SK-N-SH treated with all-trans-retinoic acid at 6 μM for 48 hours (cell line): ENCODE results near the gene PTX4.
A peak's percentile ranks its signal among the peaks of the same experiment; 100 is the strongest.

Source experiments
- ATAC-seq: fragments of 200-7000 bp; cut with Tn5 transposase; 3 replicates; pipeline ENCODE4 v1.9.1; 2020; ENCODE audit warnings: mild to moderate bottlenecking, moderate library complexity
- ARNTL ChIP-seq: fragments of 450-650 bp; formaldehyde crosslinking; IDR thresholded peaks from 2 replicates; pipeline ENCODE4 v1.5.0; 2020; ENCODE audit warnings: low read depth, mild to moderate bottlenecking, moderate library complexity, borderline replicate concordance
- BACH2 ChIP-seq: fragments of 250-450 bp; sonication (Bioruptor Pico); IDR thresholded peaks from 2 replicates; pipeline ENCODE4 v1.9.0; 2021; ENCODE audit warnings: mild to moderate bottlenecking, borderline replicate concordance
- CSDC2 ChIP-seq: fragments of 250-450 bp; sonication (Bioruptor Pico); IDR thresholded peaks from 2 replicates; pipeline ENCODE4 v1.5.0; 2020; ENCODE audit warnings: mild to moderate bottlenecking, moderate library complexity
- ESRRG ChIP-seq: fragments of 250-450 bp; sonication (Bioruptor Pico); IDR thresholded peaks from 2 replicates; pipeline ENCODE4 v1.6.1; 2021; ENCODE audit warnings: mild to moderate bottlenecking
- GLIS3 ChIP-seq: fragments of 250-450 bp; sonication (Bioruptor Pico); IDR thresholded peaks from 2 replicates; pipeline ENCODE4 v1.5.0; 2020; ENCODE audit warnings: mild to moderate bottlenecking, moderate library complexity
- PPARA ChIP-seq: fragments of 250-450 bp; sonication (Bioruptor Pico); IDR thresholded peaks from 2 replicates; pipeline ENCODE4 v1.5.0; 2020; ENCODE audit warnings: mild to moderate bottlenecking, borderline replicate concordance
- RARB ChIP-seq: fragments of 250-450 bp; sonication (Bioruptor Pico); IDR thresholded peaks from 2 replicates; pipeline ENCODE4 v1.8.0; 2021; ENCODE audit warnings: mild to moderate bottlenecking, moderate library complexity
- SNAI2 ChIP-seq: fragments of 250-450 bp; sonication (Bioruptor Pico); IDR thresholded peaks from 2 replicates; pipeline ENCODE4 v1.5.0; 2020; ENCODE audit warnings: mild to moderate bottlenecking, moderate library complexity
- TCF4 ChIP-seq: fragments of 250-450 bp; sonication (Bioruptor Pico); IDR thresholded peaks from 2 replicates; pipeline ENCODE4 v1.8.0; 2021; ENCODE audit warnings: mild to moderate bottlenecking, moderate library complexity, borderline replicate concordance
- TOX ChIP-seq: fragments of 250-450 bp; sonication (Bioruptor Pico); IDR thresholded peaks from 2 replicates; pipeline ENCODE4 v1.8.0; 2021; ENCODE audit warnings: mild to moderate bottlenecking, moderate library complexity, borderline replicate concordance
- ZC3H10 ChIP-seq: fragments of 250-450 bp; sonication (Bioruptor Pico); IDR thresholded peaks from 2 replicates; pipeline ENCODE4 v1.5.1; 2021; ENCODE audit warnings: mild to moderate bottlenecking, moderate library complexity
- ZFP3 ChIP-seq: fragments of 250-450 bp; sonication (Bioruptor Pico); IDR thresholded peaks from 2 replicates; pipeline ENCODE4 v1.5.0; 2020; ENCODE audit warnings: mild to moderate bottlenecking, moderate library complexity
- ZFP30 ChIP-seq: fragments of 450-650 bp; formaldehyde crosslinking; IDR thresholded peaks from 2 replicates; pipeline ENCODE4 v1.5.0; 2022; ENCODE audit warnings: mild to moderate bottlenecking, moderate library complexity
- ZNF565 ChIP-seq: fragments of 450-650 bp; formaldehyde crosslinking; conservative IDR thresholded peaks from 2 replicates; pipeline ENCODE4 v1.5.0; 2020; ENCODE audit warnings: low read depth, mild to moderate bottlenecking, moderate library complexity
- ZNF70 ChIP-seq: fragments of 450-650 bp; formaldehyde crosslinking; IDR thresholded peaks from 2 replicates; pipeline ENCODE4 v1.5.0; 2020; ENCODE audit warnings: mild to moderate bottlenecking, moderate library complexity
- ZNF8 ChIP-seq: fragments of 450-650 bp; formaldehyde crosslinking; IDR thresholded peaks from 2 replicates; pipeline ENCODE4 v1.5.0; 2020; ENCODE audit warnings: mild to moderate bottlenecking, moderate library complexity
- TF ChIP-seq, protein P1 (sequence below): fragments of 250-450 bp; sonication (Bioruptor Pico); IDR thresholded peaks from 2 replicates; pipeline ENCODE4 v1.5.0; 2020; ENCODE audit warnings: mild to moderate bottlenecking, moderate library complexity
- TF ChIP-seq, protein P2 (sequence below): fragments of 250-450 bp; sonication (Bioruptor Pico); IDR thresholded peaks from 2 replicates; pipeline ENCODE4 v1.5.1; 2021; ENCODE audit warnings: mild to moderate bottlenecking, moderate library complexity
- TF ChIP-seq, protein P3 (sequence below): fragments of 250-450 bp; sonication (Bioruptor Pico); IDR thresholded peaks from 2 replicates; pipeline ENCODE4 v1.8.0; 2021; ENCODE audit warnings: low read depth, mild to moderate bottlenecking, moderate library complexity, borderline replicate concordance
- TF ChIP-seq, protein P4 (sequence below): fragments of 250-450 bp; sonication (Bioruptor Pico); IDR thresholded peaks from 2 replicates; pipeline ENCODE4 v1.8.0; 2020; ENCODE audit warnings: mild to moderate bottlenecking, moderate library complexity, borderline replicate concordance

The PTX4 gene

DNA sequence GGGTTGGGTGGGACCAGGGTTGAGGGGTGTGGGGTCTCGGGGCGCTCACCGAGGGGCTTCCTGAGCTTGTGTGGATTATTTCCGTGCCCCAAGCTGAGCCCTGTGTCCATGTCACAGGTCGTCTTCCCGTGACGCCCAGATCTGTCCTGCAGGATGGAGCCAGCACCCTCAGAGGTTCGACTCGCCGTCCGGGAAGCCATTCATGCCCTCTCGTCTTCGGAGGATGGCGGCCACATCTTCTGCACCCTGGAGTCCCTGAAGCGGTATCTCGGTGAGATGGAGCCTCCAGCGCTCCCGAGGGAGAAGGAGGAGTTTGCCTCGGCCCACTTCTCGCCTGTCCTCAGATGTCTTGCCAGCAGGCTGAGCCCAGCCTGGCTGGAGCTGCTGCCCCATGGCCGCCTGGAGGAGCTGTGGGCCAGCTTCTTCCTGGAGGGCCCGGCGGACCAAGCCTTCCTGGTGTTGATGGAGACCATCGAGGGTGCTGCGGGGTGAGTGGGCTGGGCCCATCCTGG lies 5.4 kb upstream of the PTX4 start (continued):
- TF ChIP-seq, protein P1, sequence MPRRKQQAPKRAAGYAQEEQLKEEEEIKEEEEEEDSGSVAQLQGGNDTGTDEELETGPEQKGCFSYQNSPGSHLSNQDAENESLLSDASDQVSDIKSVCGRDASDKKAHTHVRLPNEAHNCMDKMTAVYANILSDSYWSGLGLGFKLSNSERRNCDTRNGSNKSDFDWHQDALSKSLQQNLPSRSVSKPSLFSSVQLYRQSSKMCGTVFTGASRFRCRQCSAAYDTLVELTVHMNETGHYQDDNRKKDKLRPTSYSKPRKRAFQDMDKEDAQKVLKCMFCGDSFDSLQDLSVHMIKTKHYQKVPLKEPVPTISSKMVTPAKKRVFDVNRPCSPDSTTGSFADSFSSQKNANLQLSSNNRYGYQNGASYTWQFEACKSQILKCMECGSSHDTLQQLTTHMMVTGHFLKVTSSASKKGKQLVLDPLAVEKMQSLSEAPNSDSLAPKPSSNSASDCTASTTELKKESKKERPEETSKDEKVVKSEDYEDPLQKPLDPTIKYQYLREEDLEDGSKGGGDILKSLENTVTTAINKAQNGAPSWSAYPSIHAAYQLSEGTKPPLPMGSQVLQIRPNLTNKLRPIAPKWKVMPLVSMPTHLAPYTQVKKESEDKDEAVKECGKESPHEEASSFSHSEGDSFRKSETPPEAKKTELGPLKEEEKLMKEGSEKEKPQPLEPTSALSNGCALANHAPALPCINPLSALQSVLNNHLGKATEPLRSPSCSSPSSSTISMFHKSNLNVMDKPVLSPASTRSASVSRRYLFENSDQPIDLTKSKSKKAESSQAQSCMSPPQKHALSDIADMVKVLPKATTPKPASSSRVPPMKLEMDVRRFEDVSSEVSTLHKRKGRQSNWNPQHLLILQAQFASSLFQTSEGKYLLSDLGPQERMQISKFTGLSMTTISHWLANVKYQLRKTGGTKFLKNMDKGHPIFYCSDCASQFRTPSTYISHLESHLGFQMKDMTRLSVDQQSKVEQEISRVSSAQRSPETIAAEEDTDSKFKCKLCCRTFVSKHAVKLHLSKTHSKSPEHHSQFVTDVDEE (CRISPR knock-in tag) = no peak
- TF ChIP-seq ARNTL (CRISPR knock-in tag) (no peak), TCF4 (CRISPR knock-in tag) (no peak)

DNA sequence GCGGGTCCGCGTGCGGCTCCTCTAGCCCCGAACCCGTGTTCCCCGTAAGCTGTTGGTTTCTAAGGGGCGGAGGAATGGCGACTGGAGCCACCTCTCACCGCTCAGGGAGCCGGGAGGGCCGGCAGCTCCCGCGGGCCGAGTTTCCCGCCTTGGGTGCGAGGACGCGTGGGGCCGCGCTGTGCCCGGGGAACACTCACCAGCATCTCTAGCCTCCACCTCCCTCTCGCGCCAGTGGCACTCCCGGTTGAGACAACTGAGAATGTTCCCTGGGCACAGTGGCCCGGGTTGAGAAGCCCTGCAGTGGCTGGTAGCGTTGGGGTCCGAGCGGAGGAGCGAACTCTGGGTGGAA lies 5.0 kb upstream of the PTX4 start:
- ATAC-seq = peak; percentile 56
- TF ChIP-seq ZFP30 (CRISPR knock-in tag) (no peak), ZFP3 (CRISPR knock-in tag) (no peak), ZNF70 (CRISPR knock-in tag) (no peak), BACH2 (CRISPR knock-in tag) (no peak), GLIS3 (CRISPR knock-in tag) (no peak), ARNTL (CRISPR knock-in tag) (no peak), ESRRG (CRISPR knock-in tag) (no peak), CSDC2 (CRISPR knock-in tag) (no peak), SNAI2 (CRISPR knock-in tag) (no peak), TCF4 (CRISPR knock-in tag) (no peak), TOX (CRISPR knock-in tag) (no peak), PPARA (CRISPR knock-in tag) (no peak), ZC3H10 (CRISPR knock-in tag) (no peak), RARB (CRISPR knock-in tag) (no peak), ZNF8 (CRISPR knock-in tag) (no peak), ZNF565 (no peak)
- TF ChIP-seq, protein P2, sequence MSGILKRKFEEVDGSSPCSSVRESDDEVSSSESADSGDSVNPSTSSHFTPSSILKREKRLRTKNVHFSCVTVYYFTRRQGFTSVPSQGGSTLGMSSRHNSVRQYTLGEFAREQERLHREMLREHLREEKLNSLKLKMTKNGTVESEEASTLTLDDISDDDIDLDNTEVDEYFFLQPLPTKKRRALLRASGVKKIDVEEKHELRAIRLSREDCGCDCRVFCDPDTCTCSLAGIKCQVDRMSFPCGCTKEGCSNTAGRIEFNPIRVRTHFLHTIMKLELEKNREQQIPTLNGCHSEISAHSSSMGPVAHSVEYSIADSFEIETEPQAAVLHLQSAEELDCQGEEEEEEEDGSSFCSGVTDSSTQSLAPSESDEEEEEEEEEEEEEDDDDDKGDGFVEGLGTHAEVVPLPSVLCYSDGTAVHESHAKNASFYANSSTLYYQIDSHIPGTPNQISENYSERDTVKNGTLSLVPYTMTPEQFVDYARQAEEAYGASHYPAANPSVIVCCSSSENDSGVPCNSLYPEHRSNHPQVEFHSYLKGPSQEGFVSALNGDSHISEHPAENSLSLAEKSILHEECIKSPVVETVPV (CRISPR knock-in tag) = no peak
- TF ChIP-seq, protein P3, sequence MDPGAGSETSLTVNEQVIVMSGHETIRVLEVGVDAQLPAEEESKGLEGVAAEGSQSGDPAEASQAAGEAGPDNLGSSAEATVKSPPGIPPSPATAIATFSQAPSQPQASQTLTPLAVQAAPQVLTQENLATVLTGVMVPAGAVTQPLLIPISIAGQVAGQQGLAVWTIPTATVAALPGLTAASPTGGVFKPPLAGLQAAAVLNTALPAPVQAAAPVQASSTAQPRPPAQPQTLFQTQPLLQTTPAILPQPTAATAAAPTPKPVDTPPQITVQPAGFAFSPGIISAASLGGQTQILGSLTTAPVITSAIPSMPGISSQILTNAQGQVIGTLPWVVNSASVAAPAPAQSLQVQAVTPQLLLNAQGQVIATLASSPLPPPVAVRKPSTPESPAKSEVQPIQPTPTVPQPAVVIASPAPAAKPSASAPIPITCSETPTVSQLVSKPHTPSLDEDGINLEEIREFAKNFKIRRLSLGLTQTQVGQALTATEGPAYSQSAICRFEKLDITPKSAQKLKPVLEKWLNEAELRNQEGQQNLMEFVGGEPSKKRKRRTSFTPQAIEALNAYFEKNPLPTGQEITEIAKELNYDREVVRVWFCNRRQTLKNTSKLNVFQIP (CRISPR knock-in tag) = no peak
- TF ChIP-seq, protein P4, sequence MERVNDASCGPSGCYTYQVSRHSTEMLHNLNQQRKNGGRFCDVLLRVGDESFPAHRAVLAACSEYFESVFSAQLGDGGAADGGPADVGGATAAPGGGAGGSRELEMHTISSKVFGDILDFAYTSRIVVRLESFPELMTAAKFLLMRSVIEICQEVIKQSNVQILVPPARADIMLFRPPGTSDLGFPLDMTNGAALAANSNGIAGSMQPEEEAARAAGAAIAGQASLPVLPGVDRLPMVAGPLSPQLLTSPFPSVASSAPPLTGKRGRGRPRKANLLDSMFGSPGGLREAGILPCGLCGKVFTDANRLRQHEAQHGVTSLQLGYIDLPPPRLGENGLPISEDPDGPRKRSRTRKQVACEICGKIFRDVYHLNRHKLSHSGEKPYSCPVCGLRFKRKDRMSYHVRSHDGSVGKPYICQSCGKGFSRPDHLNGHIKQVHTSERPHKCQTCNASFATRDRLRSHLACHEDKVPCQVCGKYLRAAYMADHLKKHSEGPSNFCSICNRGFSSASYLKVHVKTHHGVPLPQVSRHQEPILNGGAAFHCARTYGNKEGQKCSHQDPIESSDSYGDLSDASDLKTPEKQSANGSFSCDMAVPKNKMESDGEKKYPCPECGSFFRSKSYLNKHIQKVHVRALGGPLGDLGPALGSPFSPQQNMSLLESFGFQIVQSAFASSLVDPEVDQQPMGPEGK (CRISPR knock-in tag) = no peak
- TF ChIP-seq, protein P1 (CRISPR knock-in tag) = no peak
